Right lobe of liver (tissue), 6 donors: ENCODE results near the gene POC1B. TPM values are rescaled to one million over a fixed set of nuclear protein-coding genes. Genes with fewer than 3 reads are reported as not detected.

ENCODE experiments used
- ATAC-seq, 4 donors: fragments of 200-7000 bp; cut with Tn5 transposase; one replicate each; pipeline ENCODE4 v1.9.1; 2020; ENCODE audit warnings: mild to moderate bottlenecking in 4 of 4, moderate library complexity in 4 of 4
- DNase-seq, 3 donors: peaks; one replicate each; pipeline ENCODE4 v3.0.0-alpha.2; 2020
- H3K27ac ChIP-seq, 3 donors: fragments of 200-600 bp; one replicate each; pipeline ENCODE4 v1.8.0; 2022
- H3K27me3 ChIP-seq, 2 donors: fragments of 200-600 bp; one replicate each; pipeline ENCODE4 v1.8.0; 2022
- H3K36me3 ChIP-seq, 4 donors: fragments of 200-600 bp; sonication (generic) in 1 of 4; one replicate each; pipeline versions ENCODE4 v1.5.1 to v1.8.0; 2017 to 2022; ENCODE audit warnings: control low read depth in 1 of 4
- H3K4me1 ChIP-seq, 4 donors: fragments of 200-600 bp; sonication (generic) in 1 of 4; one replicate each; pipeline versions ENCODE4 v1.5.1 to v1.8.0; 2017 to 2022; ENCODE audit warnings: control low read depth in 1 of 4
- H3K4me3 ChIP-seq, 3 donors: fragments of 200-600 bp; one replicate each; pipeline ENCODE4 v1.8.0; 2022
- H3K9me3 ChIP-seq, 4 donors: fragments of 200-600 bp; sonication (generic) in 1 of 4; one replicate each; pipeline versions ENCODE4 v1.5.1 to v1.8.0; 2017 to 2022; ENCODE audit warnings: control low read depth in 1 of 4
- CTCF ChIP-seq, 4 donors: fragments of 200-600 bp in 3 of 4; fragments of 450-650 bp in 1 of 4; IDR thresholded peaks; one replicate each; pipeline versions ENCODE4 v1.5.1 to v1.8.0; 2016 to 2022; ENCODE audit warnings: antibody characterized with exemption in 4 of 4, mild to moderate bottlenecking in 2 of 4
- POLR2A ChIP-seq: fragments of 450-650 bp; IDR thresholded peaks from one replicate; pipeline ENCODE4 v1.6.1; 2017; ENCODE audit warnings: antibody characterized with exemption, mild to moderate bottlenecking
- WGBS: methylation state at CpG from one replicate; pipeline ENCODE4 v1.1.6; 2018; ENCODE audit warnings: low coverage, low lambda C conversion rate; ENCODE audit not compliant: insufficient coverage; ENCODE audit errors: missing lambda C conversion rate; 5-methylcytosine and 5-hydroxymethylcytosine counted together
- intact Hi-C, 2 donors: fragments of 100-400 bp; cut with DNase I; formaldehyde crosslinking; loops; one replicate each; pipeline versions ENCODE4 v1.11.2 to v1.14.1; 2022
- total RNA-seq, 6 experiments: library from RNA; depleted of rRNA in 2 of 6; stranded (reverse); fragments of >200 nt in 2 of 6; fragmentation: NEBNext Ultra II Directional in 3 of 6; extraction: Animal tissue kit (Norgen Biotek cat#: 25700) in 3 of 6; gene quantifications; one replicate each; pipeline versions ENCODE4 v1.1.0 to v1.2.4, GENCODE V29; 2016 to 2023
- donor health status: DM: no; HTN: yes; CAD: no.
- donor health status: DM: no; HTN: no; CAD: no.
- donor health status: DM: no; HTN: no; CAD: no.
- donor health status: DM: no; HTN: yes; CAD: no.
- donor health status: DM: no; HTN: yes; CAD: no.

Gene POC1B
- total RNA-seq, 6 experiments from 2014 or later: 5.3 to 14.5 (median 6.9) TPM

- Histone ChIP-seq H3K27ac (no peak overlapping the region), H3K27me3 (no peaks in the 10 kb centered on the region), H3K4me3 (no peak overlapping the region), H3K36me3 (no peaks in the 10 kb centered on the region), H3K4me1 (no peaks in the 10 kb centered on the region), H3K9me3 (no peaks in the 10 kb centered on the region)
- ATAC-seq (no peak), DNase-seq (no peak)
- 100% methylated on average over 1 of the region's 4 CpGs for WGBS
- intact Hi-C loops: no loop called here
- no peak for TF ChIP-seq CTCF (IDR thresholded peaks at IDR 0.05)
Observed at GRCh38 chr12:89571491-89572195, 45.8 kb upstream of the POC1B start.

- Histone ChIP-seq H3K9me3 (no peaks in the 10 kb centered on the region), H3K4me1 (no peaks in the 10 kb centered on the region), H3K36me3 (no peaks in the 10 kb centered on the region), H3K4me3 (no peak overlapping the region), H3K27ac (no peak overlapping the region), H3K27me3 (no peaks in the 10 kb centered on the region)
- no CpG with 5 or more reads among the region's 5 CpGs for WGBS
- intact Hi-C loops: no loop called here
- no peak for DNase-seq
- TF ChIP-seq POLR2A (no peak), CTCF (IDR thresholded peaks at IDR 0.05) (no peak)
- no peak for ATAC-seq
Observed at GRCh38 chr12:89568484-89568883, 42.6 kb upstream of the POC1B start.

GRCh38 chr12:89567691-89568239 lies 41.9 kb upstream of the POC1B start:
- no peaks in the 10 kb centered on the region for H3K36me3 ChIP-seq
- no peaks in the 10 kb centered on the region for H3K4me1 ChIP-seq
- intact Hi-C loops: no loop called here
- ATAC-seq (no peak), DNase-seq (no peak)
- TF ChIP-seq POLR2A: no peak
- TF ChIP-seq CTCF (IDR thresholded peaks at IDR 0.05): no peak
- no peaks in the 10 kb centered on the region for H3K27me3 ChIP-seq
- no peaks in the 10 kb centered on the region for H3K9me3 ChIP-seq
- H3K4me3 ChIP-seq: no peak overlapping the region
- 81% methylated on average over 3 of the region's 3 CpGs for WGBS
- H3K27ac ChIP-seq: no peak overlapping the region

GRCh38 chr12:89566615-89567014 lies 40.8 kb upstream of the POC1B start:
- DNase-seq: no peak
- H3K4me1 ChIP-seq: no peaks in the 10 kb centered on the region
- H3K36me3 ChIP-seq: no peaks in the 10 kb centered on the region
- TF ChIP-seq CTCF (IDR thresholded peaks at IDR 0.05) (no peak), POLR2A (no peak)
- H3K9me3 ChIP-seq: no peaks in the 10 kb centered on the region
- H3K27me3 ChIP-seq: no peaks in the 10 kb centered on the region
- ATAC-seq: no peak
- H3K4me3 ChIP-seq: no peak overlapping the region
- intact Hi-C loops: no loop called here
- no peak overlapping the region for H3K27ac ChIP-seq

GRCh38 chr12:89565002-89565401 lies 39.2 kb upstream of the POC1B start:
- Histone ChIP-seq H3K27ac (no peak overlapping the region), H3K36me3 (no peaks in the 10 kb centered on the region), H3K27me3 (no peaks in the 10 kb centered on the region), H3K4me3 (no peak overlapping the region), H3K4me1 (no peaks in the 10 kb centered on the region), H3K9me3 (no peaks in the 10 kb centered on the region)
- DNase-seq (no peak), ATAC-seq (no peak)
- intact Hi-C loops: no loop called here
- TF ChIP-seq POLR2A (no peak), CTCF (IDR thresholded peaks at IDR 0.05) (no peak)
